ENCODE results near the gene NOS3.

Gene NOS3

DNA sequence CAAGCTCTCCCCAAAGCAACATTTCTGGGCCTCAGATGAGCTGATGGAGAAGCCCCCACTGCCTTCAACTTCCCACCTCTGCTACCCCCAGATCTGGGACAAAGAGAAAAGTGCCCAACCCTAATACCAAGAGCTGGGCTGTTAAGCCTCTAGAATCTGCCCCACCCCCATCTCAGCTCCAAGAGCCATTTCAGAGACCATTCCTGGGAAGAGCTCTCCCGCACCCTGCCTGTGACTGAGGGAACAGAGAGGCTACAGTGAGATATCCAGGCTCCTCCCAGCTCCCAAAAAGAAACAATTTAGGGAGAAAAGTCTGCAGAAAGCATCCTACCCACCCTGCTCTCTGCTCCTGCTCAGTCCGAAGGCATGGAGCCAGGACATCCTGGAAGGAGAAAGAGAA is 10.2 kb upstream of the NOS3 start:
- Histone ChIP-seq H2BK15ac (replicated peaks; ENCODE audit: low read depth) (no peak overlapping the region), H2BK120ac (ENCODE audit: low read depth, low read length) (no peak overlapping the region), H3K4me3 (ENCODE audit: low read length) (no peak overlapping the region), H3K79me2 (ENCODE audit: control insufficient read depth, insufficient read depth, low read length) (no peaks in the 10 kb centered on the region), H3K9ac (ENCODE audit: low read length) (no peak overlapping the region), H3K27me3 (ENCODE audit: insufficient read depth, low read length, poor library complexity) (peaks cover 5% of the 10 kb centered on the region), H4K5ac (ENCODE audit: low read length) (no peak overlapping the region), H2AK5ac (ENCODE audit: low read length) (no peak overlapping the region), H3K4me2 (ENCODE audit: low read length) (no peak overlapping the region), H3K23ac (ENCODE audit: low read length) (no peak overlapping the region), H3K4me1 (ENCODE audit: control insufficient read depth, low read depth, low read length) (no peaks in the 10 kb centered on the region), H3K56ac (ENCODE audit: low read length) (no peak overlapping the region), H2BK5ac (ENCODE audit: low read length) (no peak overlapping the region), H3K79me1 (ENCODE audit: low read length) (no peaks in the 10 kb centered on the region), H3K27ac (ENCODE audit: low read depth, low read length) (no peak overlapping the region), H3K18ac (ENCODE audit: low read length) (no peak overlapping the region), H4K8ac (ENCODE audit: low read depth, low read length) (no peak overlapping the region), H3K36me3 (ENCODE audit: control insufficient read depth, insufficient read depth, low read length) (no peaks in the 10 kb centered on the region), H3K4ac (ENCODE audit: low read depth, low read length) (no peak overlapping the region)
- DNase-seq = peak; percentile 71
- WGBS (ENCODE audit: extremely low coverage, insufficient coverage, low lambda C conversion rate) = no CpG with 5 or more reads among the region's 2 CpGs

DNA sequence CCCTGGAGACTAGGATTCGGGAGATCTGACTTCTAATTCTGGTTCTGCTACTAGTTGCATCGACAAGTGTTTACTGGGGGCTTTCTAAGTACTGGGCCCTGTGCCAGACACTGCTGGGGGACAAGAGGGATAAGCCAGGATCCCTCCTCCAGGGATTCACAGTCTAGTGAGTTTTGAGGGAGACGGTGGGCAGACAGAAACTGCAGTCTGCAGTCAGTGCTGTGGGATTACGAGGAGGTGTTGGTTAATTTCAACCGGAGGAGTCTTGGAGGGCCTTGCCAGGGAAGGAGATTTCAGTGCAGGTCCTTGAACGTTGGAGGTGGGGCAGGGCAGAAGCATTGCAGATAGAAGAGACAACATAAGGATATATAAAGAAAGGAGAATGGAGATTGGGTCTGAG is 9.2 kb upstream of the NOS3 start:
- Histone ChIP-seq H2BK120ac (ENCODE audit: low read depth, low read length) (no peak overlapping the region), H3K4me2 (ENCODE audit: low read length) (no peak overlapping the region), H3K18ac (ENCODE audit: low read length) (no peak overlapping the region), H3K23ac (ENCODE audit: low read length) (no peak overlapping the region), H3K36me3 (ENCODE audit: control insufficient read depth, insufficient read depth, low read length) (no peaks in the 10 kb centered on the region), H3K27ac (ENCODE audit: low read depth, low read length) (no peak overlapping the region), H3K4ac (ENCODE audit: low read depth, low read length) (no peak overlapping the region), H3K4me3 (ENCODE audit: low read length) (no peak overlapping the region), H3K4me1 (ENCODE audit: control insufficient read depth, low read depth, low read length) (no peaks in the 10 kb centered on the region), H4K5ac (ENCODE audit: low read length) (no peak overlapping the region), H3K27me3 (ENCODE audit: insufficient read depth, low read length, poor library complexity) (peaks cover 5% of the 10 kb centered on the region), H2BK5ac (ENCODE audit: low read length) (no peak overlapping the region), H2BK15ac (replicated peaks; ENCODE audit: low read depth) (no peak overlapping the region), H3K79me1 (ENCODE audit: low read length) (no peaks in the 10 kb centered on the region), H3K9ac (ENCODE audit: low read length) (no peak overlapping the region), H3K79me2 (ENCODE audit: control insufficient read depth, insufficient read depth, low read length) (no peaks in the 10 kb centered on the region), H3K56ac (ENCODE audit: low read length) (no peak overlapping the region), H4K8ac (ENCODE audit: low read depth, low read length) (no peak overlapping the region), H2AK5ac (ENCODE audit: low read length) (no peak overlapping the region)
- no CpG with 5 or more reads among the region's 6 CpGs for WGBS (ENCODE audit: extremely low coverage, insufficient coverage, low lambda C conversion rate)
- no peak for DNase-seq

DNA sequence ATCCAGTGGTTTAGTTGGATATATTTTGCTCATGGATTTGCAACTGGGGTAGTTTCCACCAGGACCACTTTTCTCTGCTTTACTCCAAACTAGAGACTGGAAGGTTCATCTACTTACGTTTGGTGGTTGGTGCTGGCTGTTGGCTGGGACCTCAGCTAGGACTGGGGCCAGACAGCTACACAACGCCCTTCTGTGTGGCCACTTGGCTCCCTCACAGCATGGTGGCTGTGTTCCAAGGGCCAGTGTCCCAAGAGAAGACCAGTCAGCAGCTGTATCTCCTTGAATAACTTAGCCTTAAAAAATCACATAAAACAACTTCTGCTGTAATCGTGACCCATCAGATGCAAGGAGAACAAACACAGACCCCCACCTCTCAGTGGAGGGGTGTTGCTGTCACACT is 8.5 kb upstream of the NOS3 start:
- no peaks in the 10 kb centered on the region for H3K36me3 ChIP-seq (ENCODE audit: control insufficient read depth, insufficient read depth, low read length)
- H2BK5ac ChIP-seq (ENCODE audit: low read length) = no peak overlapping the region
- peaks cover under 1% of the 10 kb centered on the region for H3K27me3 ChIP-seq (ENCODE audit: insufficient read depth, low read length, poor library complexity)
- no peak overlapping the region for H2BK15ac ChIP-seq (replicated peaks; ENCODE audit: low read depth)
- no peak overlapping the region for H3K56ac ChIP-seq (ENCODE audit: low read length)
- no peak overlapping the region for H3K4me3 ChIP-seq (ENCODE audit: low read length)
- no peak overlapping the region for H3K4ac ChIP-seq (ENCODE audit: low read depth, low read length)
- no peaks in the 10 kb centered on the region for H3K79me2 ChIP-seq (ENCODE audit: control insufficient read depth, insufficient read depth, low read length)
- H3K4me2 ChIP-seq (ENCODE audit: low read length) = no peak overlapping the region
- no peak overlapping the region for H2BK120ac ChIP-seq (ENCODE audit: low read depth, low read length)
- H3K4me1 ChIP-seq (ENCODE audit: control insufficient read depth, low read depth, low read length) = no peaks in the 10 kb centered on the region
- no peak overlapping the region for H4K8ac ChIP-seq (ENCODE audit: low read depth, low read length)
- no peak overlapping the region for H3K18ac ChIP-seq (ENCODE audit: low read length)
- H3K27ac ChIP-seq (ENCODE audit: low read depth, low read length) = no peak overlapping the region
- no peak overlapping the region for H3K23ac ChIP-seq (ENCODE audit: low read length)
- no peaks in the 10 kb centered on the region for H3K79me1 ChIP-seq (ENCODE audit: low read length)
- H4K5ac ChIP-seq (ENCODE audit: low read length) = no peak overlapping the region
- DNase-seq = no peak
- no peak overlapping the region for H3K9ac ChIP-seq (ENCODE audit: low read length)
- H2AK5ac ChIP-seq (ENCODE audit: low read length) = no peak overlapping the region
- WGBS (ENCODE audit: extremely low coverage, insufficient coverage, low lambda C conversion rate) = no CpG with 5 or more reads among the region's 3 CpGs

DNA sequence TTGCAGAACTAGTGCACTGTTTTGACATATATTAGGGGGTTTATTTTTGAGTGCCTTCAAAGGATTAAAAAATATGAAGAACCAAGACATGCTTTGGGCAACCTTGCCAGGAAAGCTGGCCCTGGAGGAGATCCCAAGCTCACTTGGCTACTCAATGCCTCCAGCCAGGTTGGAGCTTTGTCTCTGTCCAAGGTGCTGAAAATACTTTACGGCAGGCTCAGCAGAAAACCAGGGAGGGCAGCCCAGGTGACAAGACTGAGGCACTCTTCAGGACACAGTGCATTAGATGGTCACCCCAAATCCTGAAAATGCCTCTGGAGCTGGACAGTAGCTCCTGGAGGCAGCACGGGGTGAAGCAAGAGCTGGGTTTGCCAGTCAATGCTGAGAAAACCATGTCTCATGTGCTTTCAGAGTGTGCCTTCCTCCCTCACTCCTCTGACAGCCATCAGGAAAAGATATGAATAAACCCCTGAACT is 6.9 kb upstream of the NOS3 start:
- Histone ChIP-seq H3K79me1 (ENCODE audit: low read length) (no peaks in the 10 kb centered on the region), H3K9ac (ENCODE audit: low read length) (no peak overlapping the region), H3K27ac (ENCODE audit: low read depth, low read length) (no peak overlapping the region), H4K8ac (ENCODE audit: low read depth, low read length) (no peak overlapping the region), H3K27me3 (ENCODE audit: insufficient read depth, low read length, poor library complexity) (no peaks in the 10 kb centered on the region), H3K4me1 (ENCODE audit: control insufficient read depth, low read depth, low read length) (no peaks in the 10 kb centered on the region), H3K23ac (ENCODE audit: low read length) (no peak overlapping the region), H3K18ac (ENCODE audit: low read length) (no peak overlapping the region), H2BK5ac (ENCODE audit: low read length) (no peak overlapping the region), H2BK120ac (ENCODE audit: low read depth, low read length) (no peak overlapping the region), H3K56ac (ENCODE audit: low read length) (no peak overlapping the region), H3K4me3 (ENCODE audit: low read length) (no peak overlapping the region), H3K36me3 (ENCODE audit: control insufficient read depth, insufficient read depth, low read length) (no peaks in the 10 kb centered on the region), H4K5ac (ENCODE audit: low read length) (no peak overlapping the region), H2AK5ac (ENCODE audit: low read length) (no peak overlapping the region), H3K79me2 (ENCODE audit: control insufficient read depth, insufficient read depth, low read length) (no peaks in the 10 kb centered on the region), H3K4me2 (ENCODE audit: low read length) (no peak overlapping the region), H3K4ac (ENCODE audit: low read depth, low read length) (no peak overlapping the region), H2BK15ac (replicated peaks; ENCODE audit: low read depth) (no peak overlapping the region)
- WGBS (ENCODE audit: extremely low coverage, insufficient coverage, low lambda C conversion rate) = no CpG with 5 or more reads among the region's 2 CpGs
- peak; percentile 77 for DNase-seq

DNA sequence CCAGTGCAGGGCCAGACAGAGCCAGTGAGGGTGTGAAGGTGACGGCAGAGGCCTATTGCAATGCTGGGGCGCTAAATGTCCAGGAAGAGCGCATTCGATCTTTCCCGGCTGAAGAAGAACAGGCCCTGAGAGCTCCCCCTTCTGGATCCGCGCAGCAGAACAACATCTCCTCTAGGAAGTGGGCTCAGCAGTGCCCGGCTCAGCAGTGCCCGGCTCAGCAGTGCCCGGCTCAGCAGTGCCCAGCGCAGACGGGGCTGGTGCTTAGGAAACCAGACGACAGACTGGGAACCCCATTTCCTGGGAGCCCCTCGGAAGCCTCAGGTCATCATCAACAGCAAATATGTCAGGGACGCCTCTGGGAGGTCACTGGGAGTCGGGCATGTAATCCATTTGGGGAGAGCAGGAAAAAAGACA is 4.7 kb upstream of the NOS3 start:
- peak; percentile 71 for DNase-seq
- Histone ChIP-seq H3K4me2 (ENCODE audit: low read length) (no peak overlapping the region), H3K27me3 (ENCODE audit: insufficient read depth, low read length, poor library complexity) (no peaks in the 10 kb centered on the region), H4K8ac (ENCODE audit: low read depth, low read length) (no peak overlapping the region), H4K5ac (ENCODE audit: low read length) (no peak overlapping the region), H3K4ac (ENCODE audit: low read depth, low read length) (no peak overlapping the region), H3K4me1 (ENCODE audit: control insufficient read depth, low read depth, low read length) (no peaks in the 10 kb centered on the region), H3K4me3 (ENCODE audit: low read length) (no peak overlapping the region), H2BK15ac (replicated peaks; ENCODE audit: low read depth) (no peak overlapping the region), H2BK120ac (ENCODE audit: low read depth, low read length) (no peak overlapping the region), H3K27ac (ENCODE audit: low read depth, low read length) (no peak overlapping the region), H3K18ac (ENCODE audit: low read length) (no peak overlapping the region), H3K79me1 (ENCODE audit: low read length) (no peaks in the 10 kb centered on the region), H3K36me3 (ENCODE audit: control insufficient read depth, insufficient read depth, low read length) (no peaks in the 10 kb centered on the region), H3K56ac (ENCODE audit: low read length) (no peak overlapping the region), H3K9ac (ENCODE audit: low read length) (no peak overlapping the region), H3K79me2 (ENCODE audit: control insufficient read depth, insufficient read depth, low read length) (no peaks in the 10 kb centered on the region), H2BK5ac (ENCODE audit: low read length) (no peak overlapping the region), H2AK5ac (ENCODE audit: low read length) (no peak overlapping the region), H3K23ac (ENCODE audit: low read length) (no peak overlapping the region)
- no CpG with 5 or more reads among the region's 16 CpGs for WGBS (ENCODE audit: extremely low coverage, insufficient coverage, low lambda C conversion rate)

DNA sequence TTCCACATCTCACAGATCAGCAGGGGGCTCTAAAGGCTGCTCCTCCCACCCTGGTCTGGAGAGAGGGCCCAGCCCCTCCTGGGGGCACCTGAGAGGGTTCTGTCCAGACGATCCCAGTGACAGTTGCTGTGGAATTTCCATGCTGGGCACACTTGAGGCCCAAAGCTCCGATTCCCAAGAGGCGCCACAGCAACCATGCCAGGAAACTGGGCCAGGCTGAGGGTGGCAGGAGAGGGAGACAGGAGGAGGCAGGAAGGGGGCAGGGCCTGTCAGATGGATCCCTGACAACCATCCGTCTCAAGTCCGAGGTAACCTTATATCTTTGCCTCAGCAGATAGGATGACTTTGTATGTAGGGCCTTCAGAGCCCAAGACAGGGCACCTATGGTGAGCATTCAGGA is 4.3 kb upstream of the NOS3 start:
- Histone ChIP-seq H3K9ac (ENCODE audit: low read length) (no peak overlapping the region), H4K8ac (ENCODE audit: low read depth, low read length) (no peak overlapping the region), H3K27ac (ENCODE audit: low read depth, low read length) (no peak overlapping the region), H3K4me2 (ENCODE audit: low read length) (no peak overlapping the region), H3K79me2 (ENCODE audit: control insufficient read depth, insufficient read depth, low read length) (no peaks in the 10 kb centered on the region), H3K56ac (ENCODE audit: low read length) (no peak overlapping the region), H3K4ac (ENCODE audit: low read depth, low read length) (no peak overlapping the region), H3K23ac (ENCODE audit: low read length) (no peak overlapping the region), H2BK120ac (ENCODE audit: low read depth, low read length) (no peak overlapping the region), H2BK15ac (replicated peaks; ENCODE audit: low read depth) (no peak overlapping the region), H3K27me3 (ENCODE audit: insufficient read depth, low read length, poor library complexity) (no peaks in the 10 kb centered on the region), H2AK5ac (ENCODE audit: low read length) (no peak overlapping the region), H3K18ac (ENCODE audit: low read length) (no peak overlapping the region), H2BK5ac (ENCODE audit: low read length) (no peak overlapping the region), H3K4me3 (ENCODE audit: low read length) (no peak overlapping the region), H3K36me3 (ENCODE audit: control insufficient read depth, insufficient read depth, low read length) (no peaks in the 10 kb centered on the region), H4K5ac (ENCODE audit: low read length) (no peak overlapping the region), H3K79me1 (ENCODE audit: low read length) (no peaks in the 10 kb centered on the region), H3K4me1 (ENCODE audit: control insufficient read depth, low read depth, low read length) (no peaks in the 10 kb centered on the region)
- DNase-seq = no peak
- WGBS (ENCODE audit: extremely low coverage, insufficient coverage, low lambda C conversion rate) = no CpG with 5 or more reads among the region's 5 CpGs
